ENCODE measurements around the gene KIAA0319L.
A peak's percentile ranks its signal among the peaks of the same experiment; 100 is the strongest.

The KIAA0319L gene

GRCh38 chr1:35524106-35524505, 33.1 kb downstream of the KIAA0319L start:
- Histone ChIP-seq H3K9ac (ENCODE audit: low read length) (no peak overlapping the region), H3K9me3 (ENCODE audit: insufficient read depth, low read depth, low read length) (no peaks in the 10 kb centered on the region), H2BK5ac (ENCODE audit: low read depth, low read length, poor library complexity) (no peak overlapping the region), H3K4me3 (ENCODE audit: low read depth, low read length) (no peak overlapping the region), H3K4me2 (ENCODE audit: low read length) (peak overlapping the region; percentile 35), H3K18ac (ENCODE audit: low read length) (no peak overlapping the region), H3K4me1 (ENCODE audit: control insufficient read depth in 1 of 2, insufficient read depth in 2 of 2, low read length in 2 of 2) (peaks cover 0 to 5% of the 10 kb centered on the region in 2 experiments), H4K8ac (ENCODE audit: low read depth, low read length) (no peak overlapping the region), H4K12ac (ENCODE audit: low read depth, low read length) (no peak overlapping the region), H3K14ac (ENCODE audit: low read length) (no peak overlapping the region), H3K27me3 (ENCODE audit: insufficient read depth, low read length) (no peaks in the 10 kb centered on the region), H3K79me2 (ENCODE audit: control insufficient read depth, insufficient read depth, low read length, poor library complexity) (no peaks in the 10 kb centered on the region), H3K36me3 (ENCODE audit: control insufficient read depth in 1 of 2, insufficient read depth in 2 of 2, low read length in 2 of 2) (no peaks in the 10 kb centered on the region), H2AFZ (ENCODE audit: insufficient read depth, low read length, poor library complexity) (no peak overlapping the region), H4K91ac (ENCODE audit: low read depth, low read length) (peak overlapping the region; percentile 1), H2BK120ac (ENCODE audit: insufficient read depth, low read length, poor library complexity) (no peak overlapping the region), H3K27ac (ENCODE audit: low read depth, low read length) (peak overlapping the region; percentile 82), H3K4ac (ENCODE audit: low read depth, low read length) (no peak overlapping the region), H3K79me1 (ENCODE audit: low read length) (no peaks in the 10 kb centered on the region), H2AK5ac (ENCODE audit: low read length) (no peak overlapping the region), H2BK12ac (ENCODE audit: low read length) (no peak overlapping the region), H3K23ac (ENCODE audit: low read length) (no peak overlapping the region)
- WGBS (ENCODE audit: extremely low coverage, insufficient coverage, insufficient read length): no CpG with 5 or more reads among the region's 2 CpGs
- peak in 1 of 2 donors; percentile 15 for DNase-seq

DNA sequence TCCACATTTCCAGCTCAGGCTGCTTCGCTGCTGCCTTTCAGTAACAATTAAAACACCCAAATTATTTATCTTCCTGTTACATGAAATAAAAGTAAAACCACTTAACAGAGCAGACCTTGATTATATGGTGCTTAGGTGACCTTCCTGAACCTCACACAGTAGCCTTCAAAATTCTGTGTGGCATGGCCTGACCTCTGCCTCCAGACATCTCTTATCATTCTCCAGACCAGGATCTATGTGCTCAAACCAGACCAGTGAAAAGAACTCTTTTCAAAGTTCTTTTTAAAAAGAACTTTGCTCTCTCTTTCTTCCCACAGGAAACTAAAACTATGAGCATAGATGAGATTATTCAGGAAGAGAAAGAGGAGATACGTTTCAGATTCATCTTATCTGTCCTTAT, 37.8 kb downstream of the KIAA0319L start:
- H3K18ac ChIP-seq (ENCODE audit: low read length): no peak overlapping the region
- H2AK5ac ChIP-seq (ENCODE audit: low read length): no peak overlapping the region
- no peak for DNase-seq
- no peaks in the 10 kb centered on the region for H3K79me1 ChIP-seq (ENCODE audit: low read length)
- no CpG with 5 or more reads among the region's 2 CpGs for WGBS (ENCODE audit: extremely low coverage, insufficient coverage, insufficient read length)
- H3K9ac ChIP-seq (ENCODE audit: low read length): no peak overlapping the region
- H2BK5ac ChIP-seq (ENCODE audit: low read depth, low read length, poor library complexity): no peak overlapping the region
- H3K14ac ChIP-seq (ENCODE audit: low read length): no peak overlapping the region
- H3K79me2 ChIP-seq (ENCODE audit: control insufficient read depth, insufficient read depth, low read length, poor library complexity): no peaks in the 10 kb centered on the region
- no peak overlapping the region for H3K23ac ChIP-seq (ENCODE audit: low read length)
- H4K91ac ChIP-seq (ENCODE audit: low read depth, low read length): no peak overlapping the region
- H3K4me1 ChIP-seq (ENCODE audit: control insufficient read depth in 1 of 2, insufficient read depth in 2 of 2, low read length in 2 of 2): peaks cover 0 to 5% of the 10 kb centered on the region in 2 experiments
- H4K8ac ChIP-seq (ENCODE audit: low read depth, low read length): no peak overlapping the region
- no peak overlapping the region for H2BK120ac ChIP-seq (ENCODE audit: insufficient read depth, low read length, poor library complexity)
- no peak overlapping the region for H4K12ac ChIP-seq (ENCODE audit: low read depth, low read length)
- no peak overlapping the region for H2AFZ ChIP-seq (ENCODE audit: insufficient read depth, low read length, poor library complexity)
- no peak overlapping the region for H3K4ac ChIP-seq (ENCODE audit: low read depth, low read length)
- H3K27me3 ChIP-seq (ENCODE audit: insufficient read depth, low read length): no peaks in the 10 kb centered on the region
- H3K4me2 ChIP-seq (ENCODE audit: low read length): no peak overlapping the region
- no peaks in the 10 kb centered on the region for H3K9me3 ChIP-seq (ENCODE audit: insufficient read depth, low read depth, low read length)
- peak overlapping the region; percentile 47 for H3K27ac ChIP-seq (ENCODE audit: low read depth, low read length)
- H3K4me3 ChIP-seq (ENCODE audit: low read depth, low read length): no peak overlapping the region
- H2BK12ac ChIP-seq (ENCODE audit: low read length): no peak overlapping the region
- H3K36me3 ChIP-seq (ENCODE audit: control insufficient read depth in 1 of 2, insufficient read depth in 2 of 2, low read length in 2 of 2): no peaks in the 10 kb centered on the region

DNA sequence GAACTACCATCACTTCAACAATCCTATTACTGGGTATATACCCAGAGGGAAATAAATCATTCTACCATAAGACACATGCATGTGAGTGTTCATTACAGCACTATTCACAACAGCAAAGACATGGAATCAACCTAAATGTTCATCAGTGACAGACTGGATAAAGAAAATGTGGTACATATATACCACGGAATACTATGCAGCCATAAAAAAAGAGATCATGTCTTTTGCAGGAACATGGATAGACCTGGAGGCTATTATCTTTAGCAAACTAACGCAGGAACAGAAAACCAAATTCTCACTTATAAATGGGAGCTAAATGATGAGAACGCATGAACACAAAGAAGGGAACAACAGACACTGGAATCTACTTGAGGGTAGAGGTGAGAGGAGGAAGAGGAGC, 39.0 kb downstream of the KIAA0319L start:
- no peak for DNase-seq
- H3K79me1 ChIP-seq (ENCODE audit: low read length): no peaks in the 10 kb centered on the region
- no peaks in the 10 kb centered on the region for H3K36me3 ChIP-seq (ENCODE audit: control insufficient read depth in 1 of 2, insufficient read depth in 2 of 2, low read length in 2 of 2)
- no peak overlapping the region for H4K12ac ChIP-seq (ENCODE audit: low read depth, low read length)
- no CpG with 5 or more reads among the region's 3 CpGs for WGBS (ENCODE audit: extremely low coverage, insufficient coverage, insufficient read length)
- no peak overlapping the region for H3K14ac ChIP-seq (ENCODE audit: low read length)
- no peak overlapping the region for H2AK5ac ChIP-seq (ENCODE audit: low read length)
- no peak overlapping the region for H3K9ac ChIP-seq (ENCODE audit: low read length)
- no peak overlapping the region for H4K8ac ChIP-seq (ENCODE audit: low read depth, low read length)
- H3K23ac ChIP-seq (ENCODE audit: low read length): no peak overlapping the region
- H3K4me1 ChIP-seq (ENCODE audit: control insufficient read depth in 1 of 2, insufficient read depth in 2 of 2, low read length in 2 of 2): peaks cover 0 to 2% of the 10 kb centered on the region in 2 experiments
- H2BK12ac ChIP-seq (ENCODE audit: low read length): no peak overlapping the region
- no peaks in the 10 kb centered on the region for H3K9me3 ChIP-seq (ENCODE audit: insufficient read depth, low read depth, low read length)
- no peak overlapping the region for H3K27ac ChIP-seq (ENCODE audit: low read depth, low read length)
- no peak overlapping the region for H3K4me3 ChIP-seq (ENCODE audit: low read depth, low read length)
- no peak overlapping the region for H3K4me2 ChIP-seq (ENCODE audit: low read length)
- no peak overlapping the region for H4K91ac ChIP-seq (ENCODE audit: low read depth, low read length)
- no peak overlapping the region for H2AFZ ChIP-seq (ENCODE audit: insufficient read depth, low read length, poor library complexity)
- no peak overlapping the region for H3K18ac ChIP-seq (ENCODE audit: low read length)
- H2BK120ac ChIP-seq (ENCODE audit: insufficient read depth, low read length, poor library complexity): no peak overlapping the region
- no peak overlapping the region for H2BK5ac ChIP-seq (ENCODE audit: low read depth, low read length, poor library complexity)
- H3K4ac ChIP-seq (ENCODE audit: low read depth, low read length): no peak overlapping the region
- no peaks in the 10 kb centered on the region for H3K79me2 ChIP-seq (ENCODE audit: control insufficient read depth, insufficient read depth, low read length, poor library complexity)
- H3K27me3 ChIP-seq (ENCODE audit: insufficient read depth, low read length): no peaks in the 10 kb centered on the region

- Histone ChIP-seq H2AFZ (ENCODE audit: insufficient read depth, low read length, poor library complexity) (no peak overlapping the region), H3K79me1 (ENCODE audit: low read length) (no peaks in the 10 kb centered on the region), H3K18ac (ENCODE audit: low read length) (no peak overlapping the region), H3K27me3 (ENCODE audit: insufficient read depth, low read length) (no peaks in the 10 kb centered on the region), H3K9me3 (ENCODE audit: insufficient read depth, low read depth, low read length) (no peaks in the 10 kb centered on the region), H3K4me1 (ENCODE audit: control insufficient read depth in 1 of 2, insufficient read depth in 2 of 2, low read length in 2 of 2) (peaks cover 0 to 2% of the 10 kb centered on the region in 2 experiments), H3K9ac (ENCODE audit: low read length) (no peak overlapping the region), H2BK12ac (ENCODE audit: low read length) (no peak overlapping the region), H4K91ac (ENCODE audit: low read depth, low read length) (no peak overlapping the region), H3K4me2 (ENCODE audit: low read length) (no peak overlapping the region), H3K27ac (ENCODE audit: low read depth, low read length) (no peak overlapping the region), H3K79me2 (ENCODE audit: control insufficient read depth, insufficient read depth, low read length, poor library complexity) (no peaks in the 10 kb centered on the region), H3K14ac (ENCODE audit: low read length) (no peak overlapping the region), H4K12ac (ENCODE audit: low read depth, low read length) (no peak overlapping the region), H4K8ac (ENCODE audit: low read depth, low read length) (no peak overlapping the region), H2BK120ac (ENCODE audit: insufficient read depth, low read length, poor library complexity) (no peak overlapping the region), H3K4ac (ENCODE audit: low read depth, low read length) (no peak overlapping the region), H2BK5ac (ENCODE audit: low read depth, low read length, poor library complexity) (no peak overlapping the region), H3K23ac (ENCODE audit: low read length) (no peak overlapping the region), H3K4me3 (ENCODE audit: low read depth, low read length) (no peak overlapping the region), H2AK5ac (ENCODE audit: low read length) (no peak overlapping the region), H3K36me3 (ENCODE audit: control insufficient read depth in 1 of 2, insufficient read depth in 2 of 2, low read length in 2 of 2) (peaks cover 0 to 2% of the 10 kb centered on the region in 2 experiments)
- WGBS (ENCODE audit: extremely low coverage, insufficient coverage, insufficient read length): no CpG with 5 or more reads among the region's 2 CpGs
- DNase-seq: no peak
These were observed 45.9 kb downstream of the KIAA0319L start for GRCh38 chr1:35511305-35511704.

All from trophoblast cell (in vitro differentiated cells and primary cell).